Loucy (cell line): ENCODE data around the gene HLTF.

ENCODE experiments used
- H2AFZ ChIP-seq: fragments of 200-600 bp; sonication (generic); 2 replicates; pipeline ENCODE4 v1.6.0; 2016; ENCODE audit warnings: antibody characterized with exemption, mild to moderate bottlenecking, low read length, moderate library complexity
- H3F3A ChIP-seq: fragments of 200-600 bp; 2 replicates; pipeline ENCODE4 v1.6.0; 2016; ENCODE audit warnings: antibody characterized with exemption, low read depth, mild to moderate bottlenecking
- H3K27me3 ChIP-seq: fragments of 200-600 bp; sonication (generic); 2 replicates; pipeline ENCODE4 v1.6.1; 2014; ENCODE audit warnings: low read length, mild to moderate bottlenecking; ENCODE audit not compliant: insufficient read depth, poor library complexity, severe bottlenecking
- H3K36me3 ChIP-seq: fragments of 200-600 bp; sonication (generic); 2 replicates; pipeline ENCODE4 v1.6.1; 2016; ENCODE audit warnings: low read length; ENCODE audit not compliant: insufficient read depth
- H3K4me1 ChIP-seq: fragments of 200-600 bp; sonication (generic); 2 replicates; pipeline ENCODE4 v1.5.1; 2014; ENCODE audit warnings: low read length, mild to moderate bottlenecking; ENCODE audit not compliant: insufficient read depth, poor library complexity, severe bottlenecking
- H3K4me2 ChIP-seq: fragments of 200-600 bp; sonication (generic); 2 replicates; pipeline ENCODE4 v1.6.0; 2014; ENCODE audit warnings: antibody characterized with exemption, low read length, low read depth, mild to moderate bottlenecking; ENCODE audit not compliant: poor library complexity, severe bottlenecking
- H3K4me3 ChIP-seq: fragments of 200-600 bp; sonication (generic); 2 replicates; pipeline ENCODE4 v1.5.1; 2014; ENCODE audit warnings: low read length, mild to moderate bottlenecking, mixed read lengths; ENCODE audit not compliant: poor library complexity, severe bottlenecking
- H3K79me2 ChIP-seq: fragments of 200-600 bp; sonication (generic); 2 replicates; pipeline ENCODE4 v1.6.1; 2014; ENCODE audit warnings: low read length; ENCODE audit not compliant: insufficient read depth
- H3K9ac ChIP-seq: fragments of 200-600 bp; sonication (generic); 2 replicates; pipeline ENCODE4 v1.6.0; 2014; ENCODE audit warnings: mild to moderate bottlenecking, low read depth, low read length, moderate library complexity; ENCODE audit not compliant: poor library complexity, severe bottlenecking
- H3K9me2 ChIP-seq: fragments of 200-600 bp; sonication (generic); replicated peaks from 2 replicates; pipeline ENCODE4 v1.6.1; 2016; ENCODE audit warnings: low read depth, low read length, mixed read lengths
- H3K9me3 ChIP-seq: fragments of 200-600 bp; sonication (generic); 2 replicates; pipeline ENCODE4 v1.6.1; 2014; ENCODE audit warnings: mild to moderate bottlenecking, antibody characterized with exemption, low read length, low read depth; ENCODE audit not compliant: insufficient read depth
- H4K20me1 ChIP-seq: fragments of 200-600 bp; sonication (generic); 2 replicates; pipeline ENCODE4 v1.6.0; 2014; ENCODE audit warnings: antibody characterized with exemption, low read length, mild to moderate bottlenecking; ENCODE audit not compliant: insufficient read depth, poor library complexity, severe bottlenecking
- CTCF ChIP-seq: fragments of 200-600 bp; sonication (generic); conservative IDR thresholded peaks from 2 replicates; pipeline ENCODE4 v1.5.1; 2014; ENCODE audit warnings: mild to moderate bottlenecking, antibody characterized with exemption, low read length
- EZH2phosphoT487 ChIP-seq: fragments of 200-600 bp; IDR thresholded peaks from 2 replicates; pipeline ENCODE4 v1.6.1; 2018; ENCODE audit warnings: antibody characterized with exemption, mild to moderate bottlenecking, moderate library complexity, borderline replicate concordance

Gene HLTF

GRCh38 chr3:149007567-149008257, 78.6 kb downstream of the HLTF start:
- Histone ChIP-seq H3K79me2 (no peaks in the 10 kb centered on the region), H4K20me1 (no peaks in the 10 kb centered on the region), H3F3A (peaks cover 6% of the 10 kb centered on the region), H3K9ac (no peak overlapping the region), H3K4me3 (no peak overlapping the region), H3K36me3 (peaks cover 18% of the 10 kb centered on the region; the same call in 1 of the 2 replicates), H3K9me3 (no peaks in the 10 kb centered on the region), H2AFZ (no peak overlapping the region), H3K27me3 (no peaks in the 10 kb centered on the region), H3K4me2 (no peak overlapping the region), H3K9me2 (no peaks in the 10 kb centered on the region), H3K4me1 (peaks cover 30% of the 10 kb centered on the region)
- no peak for TF ChIP-seq EZH2phosphoT487
- no peak for TF ChIP-seq CTCF

- TF ChIP-seq CTCF = no peak
- no peak for TF ChIP-seq EZH2phosphoT487
- Histone ChIP-seq H3K36me3 (peaks cover 5% of the 10 kb centered on the region; the same call in 1 of the 2 replicates), H3F3A (peaks cover 6% of the 10 kb centered on the region), H3K9ac (no peak overlapping the region), H4K20me1 (no peaks in the 10 kb centered on the region), H3K9me3 (no peaks in the 10 kb centered on the region), H3K4me2 (no peak overlapping the region), H3K27me3 (no peaks in the 10 kb centered on the region), H3K4me1 (peaks cover 29% of the 10 kb centered on the region), H3K79me2 (no peaks in the 10 kb centered on the region; the same call in 1 of the 2 replicates), H3K9me2 (no peaks in the 10 kb centered on the region), H2AFZ (no peak overlapping the region), H3K4me3 (no peak overlapping the region)
Observed at GRCh38 chr3:149005416-149005815, 80.9 kb downstream of the HLTF start.

GRCh38 chr3:149004622-149005021, 81.7 kb downstream of the HLTF start:
- Histone ChIP-seq H3K27me3 (no peaks in the 10 kb centered on the region), H2AFZ (no peak overlapping the region), H3K9me2 (no peaks in the 10 kb centered on the region), H3K4me3 (no peak overlapping the region), H3K36me3 (peaks cover 5% of the 10 kb centered on the region; the same call in 1 of the 2 replicates), H3K79me2 (no peaks in the 10 kb centered on the region; the same call in 1 of the 2 replicates), H3K9me3 (no peaks in the 10 kb centered on the region), H3K4me2 (no peak overlapping the region), H4K20me1 (no peaks in the 10 kb centered on the region), H3F3A (peaks cover 6% of the 10 kb centered on the region), H3K9ac (no peak overlapping the region), H3K4me1 (peaks cover 29% of the 10 kb centered on the region)
- TF ChIP-seq EZH2phosphoT487 (no peak), CTCF (no peak)
